Smooth muscle cell of bladder (primary cell): ENCODE measurements around the gene VAMP8. TPM values are rescaled to one million over a fixed set of nuclear protein-coding genes. Genes with fewer than 3 reads are reported as not detected.

Experiments used
- total RNA-seq: library from RNA; depleted of rRNA; stranded (reverse); fragments of >200 nt; gene quantifications from 2 replicates; pipeline ENCODE4 v1.2.3, GENCODE V29; 2014

VAMP8 gene
- 1.8 and 3.0 TPM in 2 replicates for total RNA-seq

GRCh38 chr2:85577386-85578242 lies at the start of gene VAMP8:
Gene VAMP8 (plus strand): TSS chr2:85577586. CDS start chr2:85577647, 61 bp downstream.

GRCh38 chr2:85538507-85539360 lies 38.7 kb upstream of the VAMP8 start, which contains the start of gene MAT2A:
Gene MAT2A (plus strand): TSS chr2:85539168. CDS start chr2:85539288, 120 bp downstream.

DNA sequence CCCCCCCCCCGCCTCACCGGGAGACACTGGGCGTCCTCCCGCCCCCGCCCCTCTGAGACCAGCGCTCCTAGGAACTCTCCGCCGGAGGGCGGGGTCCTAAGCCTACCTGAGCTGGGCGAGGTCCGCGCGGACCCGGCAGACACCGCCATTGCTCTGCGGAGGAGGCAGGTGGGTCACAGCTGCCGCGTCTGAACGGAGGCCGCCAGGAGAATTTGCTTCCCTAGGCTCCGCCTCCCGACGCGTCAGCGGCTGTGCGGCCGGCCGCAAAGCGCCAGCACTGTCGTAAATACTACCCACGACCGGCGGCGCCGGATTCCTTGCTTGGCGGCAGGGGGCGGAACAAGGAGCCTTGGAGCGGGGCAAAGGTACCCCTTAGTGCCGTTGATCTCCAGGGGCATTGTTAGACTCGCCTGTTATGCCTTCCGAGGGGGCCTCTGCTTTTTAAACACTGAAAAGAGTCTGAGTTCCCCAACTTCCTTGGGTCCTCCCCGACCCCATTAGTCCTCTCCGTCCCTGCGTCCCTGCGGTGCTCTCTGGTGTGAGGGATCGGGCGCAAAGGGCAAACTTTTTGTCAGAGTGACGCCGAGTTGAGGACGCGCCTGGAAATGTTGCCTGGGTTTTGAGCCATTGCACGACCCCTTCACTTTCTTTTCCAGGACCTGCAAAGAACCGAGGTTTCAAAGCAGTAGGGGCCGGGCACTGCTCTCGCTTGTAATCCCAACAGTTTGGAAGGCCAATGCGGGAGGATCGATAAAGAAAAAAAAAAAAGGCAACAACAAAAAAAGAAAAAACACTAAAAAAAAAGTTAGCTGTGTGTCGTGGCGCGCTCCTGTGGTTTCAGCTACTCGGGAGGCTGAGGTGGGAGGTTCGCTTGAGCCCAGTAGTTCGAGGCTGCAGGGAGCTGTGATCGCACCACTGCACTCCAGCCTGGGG lies 15.8 kb upstream of the VAMP8 start, which contains the start of gene GGCX:
Gene GGCX, minus strand, starts transcription at position 214 of the 933 bp plus-strand sequence. Its CDS starts 65 bp downstream, at position 149.

GRCh38 chr2:85584354-85584856 lies 7.0 kb downstream of the VAMP8 start, which contains the start of gene VAMP5:
Gene VAMP5 (plus strand): TSS chr2:85584431. CDS start chr2:85584491, 60 bp downstream.

GRCh38 chr2:85595301-85596025 lies 18.1 kb downstream of the VAMP8 start, which contains the start of gene RNF181:
Gene RNF181 (plus strand): TSS chr2:85595745. CDS start chr2:85595764, 19 bp downstream.

GRCh38 chr2:85602476-85603234 lies 25.3 kb downstream of the VAMP8 start, which contains the start of gene TMEM150A:
Gene TMEM150A (minus strand): TSS chr2:85602698. CDS start chr2:85601948, 750 bp downstream.

DNA sequence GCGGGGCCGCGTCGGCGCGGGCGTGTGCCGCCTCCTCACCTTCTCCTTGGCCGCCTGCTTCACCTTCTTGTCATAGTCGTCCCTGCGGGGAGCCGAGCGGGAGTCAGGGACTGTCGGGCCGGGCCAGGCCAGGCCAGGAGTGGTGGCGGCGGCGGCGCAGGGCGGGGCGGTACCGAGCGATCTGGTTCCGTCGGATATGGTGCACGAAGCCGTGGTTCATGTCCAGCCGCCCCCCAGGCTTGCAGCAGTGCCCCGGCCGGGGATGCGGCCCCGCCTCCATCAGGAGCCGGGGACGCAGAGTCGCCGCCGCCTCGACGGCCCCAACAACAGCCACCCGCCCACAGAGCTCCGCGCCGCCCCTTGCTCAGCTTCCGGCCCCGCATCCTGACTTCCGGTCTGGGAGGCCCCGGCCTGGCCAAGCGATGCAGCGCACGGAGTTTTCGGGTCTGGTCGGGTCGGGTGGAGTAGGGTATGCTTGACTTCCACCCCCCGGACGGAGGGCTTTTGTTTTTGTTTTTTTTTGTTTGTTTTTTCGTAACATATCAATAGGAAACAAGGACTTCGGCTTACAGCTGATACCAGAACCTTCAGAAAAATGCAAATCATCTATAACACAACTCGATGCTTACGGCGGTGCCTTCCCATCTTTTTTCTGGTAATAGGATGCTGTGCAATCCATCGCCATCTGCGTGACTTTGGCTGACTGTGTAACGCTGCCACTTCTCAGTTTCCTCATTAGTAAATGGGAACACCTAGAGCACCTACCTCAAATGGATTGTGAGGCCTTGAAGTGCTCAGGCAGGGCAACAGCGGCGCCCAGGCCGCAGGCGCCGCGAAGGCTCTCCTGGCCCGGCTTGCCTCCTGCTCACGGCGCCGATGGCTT lies 34.6 kb downstream of the VAMP8 start, which contains the start of gene C2orf68:
Gene C2orf68, minus strand, starts transcription at position 362 of the 883 bp plus-strand sequence. Its CDS starts 82 bp downstream, at position 280.

Other genes with a start within 250 kb of the VAMP8 start
- 109 and 130 TPM in 2 replicates for gene TGOLN2, start 249.6 kb upstream of the VAMP8 start, total RNA-seq
- 47.4 and 53.5 TPM in 2 replicates for gene RETSAT, start 223.1 kb upstream of the VAMP8 start, total RNA-seq
- 11.4 and 16.6 TPM in 2 replicates for gene ELMOD3, start 222.8 kb upstream of the VAMP8 start, total RNA-seq
- gene CAPG, start 167.2 kb upstream of the VAMP8 start, total RNA-seq: 121 and 128 TPM in 2 replicates
- gene SH2D6, start 158.9 kb upstream of the VAMP8 start, total RNA-seq: 0.14 and 0.55 TPM in 2 replicates
- 84.9 and 114 TPM in 2 replicates for gene MAT2A, start 38.4 kb upstream of the VAMP8 start, total RNA-seq
- gene GGCX, start 16.1 kb upstream of the VAMP8 start, total RNA-seq: 45.7 and 58.6 TPM in 2 replicates
- 32.8 and 39.0 TPM in 2 replicates for gene VAMP5, start 6.8 kb downstream of the VAMP8 start, total RNA-seq
- gene RNF181, start 18.2 kb downstream of the VAMP8 start, total RNA-seq: 232 and 290 TPM in 2 replicates
- gene TMEM150A, start 25.1 kb downstream of the VAMP8 start, total RNA-seq: 7.4 and 11.1 TPM in 2 replicates
- gene C2orf68, start 34.5 kb downstream of the VAMP8 start, total RNA-seq: 14.1 and 14.9 TPM in 2 replicates
- 34.9 and 35.6 TPM in 2 replicates for gene USP39, start 38.6 kb downstream of the VAMP8 start, total RNA-seq
- not detected in 2 replicates for gene SFTPB, start 90.6 kb downstream of the VAMP8 start, total RNA-seq
- not detected in 2 replicates for gene GNLY, start 116.8 kb downstream of the VAMP8 start, total RNA-seq
- 29.3 and 72.5 TPM in 2 replicates for gene ATOH8, start 176.4 kb downstream of the VAMP8 start, total RNA-seq